HepG2 (cell line): ENCODE measurements around the gene RUSC1. TPM values are rescaled to one million over a fixed set of nuclear protein-coding genes. Genes with fewer than 3 reads are reported as not detected.
A peak's percentile ranks its signal among the peaks of the same experiment; 100 is the strongest.

Source experiments
- CBX2 ChIP-seq, 2 experiments: fragments of 200-600 bp in 1 of 2; sonication (generic); formaldehyde crosslinking in 1 of 2; IDR thresholded peaks; 2 replicates each; pipeline versions ENCODE4 v1.7.0 to v1.8.1; 2018 to 2022; ENCODE audit warnings: low read depth in 2 of 2, low read length in 1 of 2, mild to moderate bottlenecking in 1 of 2, missing genetic modification reagents in 1 of 2
- CEBPB ChIP-seq: IDR thresholded peaks from 2 replicates; pipeline ENCODE4 v1.6.1; 2011; ENCODE audit warnings: low read depth, low read length, improper control_type of control experiment, borderline replicate concordance
- DRAP1 ChIP-seq: IDR thresholded peaks from 2 replicates; pipeline ENCODE4 v1.6.1; 2016; ENCODE audit warnings: missing genetic modification reagents, missing compliant biosample characterization
- EZH2 ChIP-seq: conservative IDR thresholded peaks from 2 replicates; pipeline ENCODE4 v1.6.1; 2012; ENCODE audit warnings: mild to moderate bottlenecking, low read depth, low read length, moderate library complexity
- FOXM1 ChIP-seq: sonication (generic); formaldehyde crosslinking; IDR thresholded peaks from 2 replicates; pipeline ENCODE4 v1.5.0; 2020; ENCODE audit warnings: missing genetic modification reagents
- HOXD1 ChIP-seq: sonication (generic); formaldehyde crosslinking; IDR thresholded peaks from 2 replicates; pipeline ENCODE4 v1.5.0; 2020; ENCODE audit warnings: missing genetic modification reagents
- KDM1A ChIP-seq: IDR thresholded peaks from 2 replicates; pipeline ENCODE4 v1.6.1; 2016; ENCODE audit warnings: missing compliant biosample characterization
- KLF11 ChIP-seq: IDR thresholded peaks from 2 replicates; pipeline ENCODE4 v1.6.1; 2016; ENCODE audit warnings: missing compliant biosample characterization
- MIER2 ChIP-seq: IDR thresholded peaks from 2 replicates; pipeline ENCODE4 v1.6.1; 2016; ENCODE audit warnings: missing biosample characterization, missing genetic modification reagents
- PRDM15 ChIP-seq: sonication (generic); formaldehyde crosslinking; IDR thresholded peaks from 2 replicates; pipeline ENCODE4 v1.4.0; 2020; ENCODE audit warnings: missing genetic modification reagents
- RAD21 ChIP-seq: fragments of 450-650 bp; formaldehyde crosslinking; IDR thresholded peaks from 2 replicates; pipeline ENCODE4 v1.5.0; 2020; ENCODE audit warnings: mild to moderate bottlenecking
- RBM39 ChIP-seq: fragments of 200-400 bp; formaldehyde crosslinking; IDR thresholded peaks from one replicate; pipeline ENCODE4 v1.6.1; 2018; ENCODE audit warnings: antibody characterized with exemption, mild to moderate bottlenecking, low read depth, low read length; ENCODE audit not compliant: poor library complexity, severe bottlenecking
- RFX5 ChIP-seq: IDR thresholded peaks from 2 replicates; pipeline ENCODE4 v1.6.1; 2011; ENCODE audit warnings: low read depth, low read length, improper control_type of control experiment
- TFE3 ChIP-seq: IDR thresholded peaks from 2 replicates; pipeline ENCODE4 v1.6.1; 2016
- THAP8 ChIP-seq: sonication (generic); formaldehyde crosslinking; IDR thresholded peaks from 2 replicates; pipeline ENCODE4 v1.5.1; 2020; ENCODE audit warnings: missing genetic modification reagents, mild to moderate bottlenecking, borderline replicate concordance
- ZBTB2 ChIP-seq: sonication (generic); formaldehyde crosslinking; IDR thresholded peaks from 2 replicates; pipeline ENCODE4 v1.8.0; 2022; ENCODE audit warnings: low read depth, missing genetic modification reagents
- ZBTB7B ChIP-seq: sonication (generic); formaldehyde crosslinking; IDR thresholded peaks from 2 replicates; pipeline ENCODE4 v1.4.0; 2020; ENCODE audit warnings: missing genetic modification reagents
- ZNF256 ChIP-seq: sonication (generic); formaldehyde crosslinking; conservative IDR thresholded peaks from 2 replicates; pipeline ENCODE4 v1.4.0; 2020; ENCODE audit warnings: missing genetic modification reagents
- ZNF589 ChIP-seq: sonication (generic); formaldehyde crosslinking; conservative IDR thresholded peaks from 2 replicates; pipeline ENCODE4 v1.8.0; 2022; ENCODE audit warnings: mild to moderate bottlenecking, moderate library complexity, missing genetic modification reagents
- ZNF75D ChIP-seq: sonication (generic); formaldehyde crosslinking; IDR thresholded peaks from 2 replicates; pipeline ENCODE4 v1.8.1; 2023; ENCODE audit warnings: missing genetic modification reagents, mild to moderate bottlenecking, borderline replicate concordance
- polyA plus RNA-seq, 8 experiments: library from polyadenylated mRNA; depleted of rRNA in 3 of 8; stranded (reverse) in 7 of 8; unstranded in 1 of 8; fragments of >200 nt; fragmentation: Illumina TruSeq in 4 of 8; extraction: Trizol in 4 of 8; gene quantifications; 2 replicates each; pipeline versions ENCODE4 v1.2.1 to v1.2.3, GENCODE V29; 2011 to 2016; ENCODE audit warnings: low read depth in 4 of 8, missing spikeins in 1 of 8, mixed read lengths in 1 of 8; ENCODE audit not compliant: insufficient read depth in 1 of 8
- total RNA-seq, 5 experiments: library from RNA; depleted of rRNA; stranded (reverse); fragments of >200 nt; fragmentation: Illumina TruSeq; extraction: Trizol; gene quantifications; 2 replicates each; pipeline ENCODE4 v1.2.3, GENCODE V29; 2016; ENCODE audit warnings: low read depth in 1 of 5

Gene RUSC1
- total and polyA plus RNA-seq, 2 of the 13 experiments (the other 11 are each of a cell fraction or from before 2014, with no cell fraction given): 18.7 to 20.4 TPM

GRCh38 chr1:155323729-155324036, 3.0 kb downstream of the RUSC1 start (continued):
- TF ChIP-seq ZBTB2 (CRISPR knock-in tag) (0 out of 2 replicates have a peak, but pooled peaks have one; percentile 27), HOXD1 (CRISPR knock-in tag) (no peak), KDM1A (no peak), MIER2 (no peak), DRAP1 (CRISPR knock-in tag) (0 out of 2 replicates have a peak, but pooled peaks have one; percentile 6), ZNF256 (CRISPR knock-in tag) (no peak), ZNF75D (no peak), ZBTB7B (CRISPR knock-in tag) (no peak), KLF11 (CRISPR knock-in tag) (0 out of 2 replicates have a peak, but pooled peaks have one; percentile 3), ZNF589 (CRISPR knock-in tag) (no peak), FOXM1 (no peak), RFX5 (no peak), EZH2 (no peak), CEBPB (no peak), THAP8 (CRISPR knock-in tag) (0 out of 2 replicates have a peak, but pooled peaks have one; percentile 12), RAD21 (no peak), CBX2 (IDR thresholded peaks at IDR 0.05; ENCODE audit: low read depth, low read length) (no peak), CBX2 (CRISPR knock-in tag; IDR thresholded peaks at IDR 0.05; ENCODE audit: low read depth) (no peak), PRDM15 (CRISPR knock-in tag) (no peak), TFE3 (no peak), RBM39 (no peak)
